Esophagus (tissue), 2 donors: ENCODE measurements around the gene RNU5B-1. TPM values are rescaled to one million over a fixed set of nuclear protein-coding genes. Genes with fewer than 3 reads are reported as not detected.

Experiments used
- H3K27ac ChIP-seq, 2 donors: one replicate each; pipeline ENCODE4 v1.5.1; 2013; ENCODE audit warnings: low read depth in 2 of 2, mild to moderate bottlenecking in 2 of 2, inconsistent platforms in 1 of 2, low read length in 1 of 2, moderate library complexity in 1 of 2
- H3K27me3 ChIP-seq, 2 donors: one replicate each; pipeline ENCODE4 v1.6.1; 2013; ENCODE audit warnings: low read length in 2 of 2, control low read depth in 1 of 2, mild to moderate bottlenecking in 1 of 2; ENCODE audit not compliant: insufficient read depth in 2 of 2, control insufficient read depth in 1 of 2
- H3K36me3 ChIP-seq, 2 donors: one replicate each; pipeline ENCODE4 v1.6.1; 2013; ENCODE audit warnings: low read length in 1 of 2; ENCODE audit not compliant: control insufficient read depth in 2 of 2, insufficient read depth in 2 of 2
- H3K4me1 ChIP-seq, 2 donors: one replicate each; pipeline ENCODE4 v1.6.1; 2013; ENCODE audit warnings: low read length in 1 of 2; ENCODE audit not compliant: control insufficient read depth in 2 of 2, insufficient read depth in 2 of 2
- H3K4me3 ChIP-seq, 2 donors: one replicate each; pipeline ENCODE4 v1.5.1; 2013; ENCODE audit warnings: low read length in 2 of 2, mild to moderate bottlenecking in 2 of 2, low read depth in 1 of 2, moderate library complexity in 1 of 2
- H3K9me3 ChIP-seq, 2 donors: one replicate each; pipeline ENCODE4 v1.6.1; 2013; ENCODE audit warnings: mild to moderate bottlenecking in 2 of 2, low read depth in 1 of 2, low read length in 1 of 2, moderate library complexity in 1 of 2; ENCODE audit not compliant: control insufficient read depth in 2 of 2, insufficient read depth in 1 of 2
- WGBS, 2 donors: extraction: QIAGEN DNeasy Blood & Tissue Kit; methylation state at CpG; one replicate each; pipeline ENCODE4 v1.1.7; 2013; 5-methylcytosine and 5-hydroxymethylcytosine counted together
- polyA plus RNA-seq, 2 donors: library from polyadenylated mRNA; stranded (reverse); fragments of 200-250 nt; gene quantifications; one replicate each; pipeline ENCODE4 v1.2.3, GENCODE V29; 2013
- donor health status: healthy with polysubstance abuse.
- donor health status: Bipolar disorder and iron deficiency.

RNU5B-1 gene
- polyA plus RNA-seq, 2 donors, result not detected

- Histone ChIP-seq H3K9me3 (no peaks in the 10 kb centered on the region), H3K4me3 (no peak overlapping the region), H3K27ac (no peak overlapping the region), H3K4me1 (no peaks in the 10 kb centered on the region), H3K27me3 (no peaks in the 10 kb centered on the region), H3K36me3 (no peaks in the 10 kb centered on the region)
- 72 to 77% methylated on average over 6 to 7 of the region's 7 CpGs for WGBS, 2 donors
These were observed 27.3 kb downstream of the RNU5B-1 start for GRCh38 chr15:65331811-65332210.

GRCh38 chr15:65332391-65333147 is 28.1 kb downstream of the RNU5B-1 start:
- H3K4me1 ChIP-seq, result no peaks in the 10 kb centered on the region
- no peaks in the 10 kb centered on the region for H3K36me3 ChIP-seq
- H3K27me3 ChIP-seq, result no peaks in the 10 kb centered on the region
- H3K4me3 ChIP-seq, result no peak overlapping the region
- H3K27ac ChIP-seq, result no peak overlapping the region
- no peaks in the 10 kb centered on the region for H3K9me3 ChIP-seq
- 78 to 81% methylated on average over 31 of the region's 31 CpGs for WGBS, 2 donors

- Histone ChIP-seq H3K4me3 (no peak overlapping the region), H3K4me1 (no peaks in the 10 kb centered on the region), H3K9me3 (no peaks in the 10 kb centered on the region), H3K36me3 (no peaks in the 10 kb centered on the region), H3K27ac (no peak overlapping the region), H3K27me3 (no peaks in the 10 kb centered on the region)
- WGBS, 2 donors, result 81 to 83% methylated on average over 16 of the region's 16 CpGs
These were observed 28.8 kb downstream of the RNU5B-1 start for GRCh38 chr15:65333148-65333820.

DNA sequence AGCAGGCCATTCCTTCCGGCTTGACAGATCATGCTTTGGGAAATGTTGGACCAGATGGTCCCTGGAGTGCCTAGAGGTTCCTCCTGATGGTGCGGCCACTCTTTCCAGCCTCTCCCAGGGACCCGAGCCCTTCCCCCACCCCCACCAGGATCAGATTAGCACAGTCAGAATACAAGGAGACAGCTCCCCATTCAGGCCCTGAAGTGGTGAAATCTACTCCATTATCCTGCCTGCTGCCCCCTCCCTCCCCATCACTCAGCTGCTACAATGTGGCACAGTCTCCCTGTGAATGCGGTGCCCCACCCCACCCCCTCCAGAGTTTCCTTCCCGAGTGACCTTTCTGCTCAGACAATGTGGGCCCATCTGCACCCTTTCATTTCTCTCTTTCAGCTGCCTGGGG is 29.4 kb downstream of the RNU5B-1 start:
- Histone ChIP-seq H3K27me3 (no peaks in the 10 kb centered on the region), H3K9me3 (no peaks in the 10 kb centered on the region), H3K27ac (no peak overlapping the region), H3K4me1 (no peaks in the 10 kb centered on the region), H3K36me3 (no peaks in the 10 kb centered on the region), H3K4me3 (no peak overlapping the region)
- WGBS, 2 donors, result 76 to 77% methylated on average over 5 of the region's 5 CpGs

DNA sequence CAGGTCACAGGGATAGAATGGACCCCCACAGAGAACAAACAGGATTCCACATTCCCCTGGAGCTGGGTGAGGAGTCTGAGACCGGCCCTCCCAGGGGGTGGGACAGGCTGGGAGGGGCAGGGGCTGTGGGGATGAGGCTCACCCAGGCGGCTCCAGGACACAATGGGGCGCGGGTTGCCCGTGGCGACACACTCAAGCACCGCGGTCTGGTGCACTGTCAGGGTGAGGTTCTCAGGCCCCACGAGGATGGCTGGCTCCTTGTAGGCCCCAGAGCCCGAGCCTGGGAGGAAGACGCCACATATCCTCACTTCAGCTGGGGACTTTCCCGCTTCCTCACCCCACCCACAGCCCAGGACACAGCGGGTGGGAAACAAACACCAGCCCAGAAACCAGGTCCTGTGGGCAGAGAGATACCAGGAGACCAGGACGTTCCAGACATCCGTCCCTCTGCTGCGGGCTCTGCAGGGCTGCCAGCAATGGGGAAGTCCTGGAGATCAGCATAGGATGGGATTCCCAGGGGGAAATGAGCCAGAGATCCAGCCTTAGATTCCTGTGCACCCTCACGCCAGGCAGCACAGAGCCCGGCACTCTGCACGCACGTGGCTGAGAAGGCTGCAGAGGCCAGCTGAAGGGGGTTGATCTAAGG is 30.2 kb downstream of the RNU5B-1 start:
- Histone ChIP-seq H3K4me3 (no peak overlapping the region), H3K27me3 (no peaks in the 10 kb centered on the region), H3K9me3 (no peaks in the 10 kb centered on the region), H3K27ac (no peak overlapping the region), H3K36me3 (no peaks in the 10 kb centered on the region), H3K4me1 (no peaks in the 10 kb centered on the region)
- 60 to 67% methylated on average over 20 of the region's 20 CpGs for WGBS, 2 donors

DNA sequence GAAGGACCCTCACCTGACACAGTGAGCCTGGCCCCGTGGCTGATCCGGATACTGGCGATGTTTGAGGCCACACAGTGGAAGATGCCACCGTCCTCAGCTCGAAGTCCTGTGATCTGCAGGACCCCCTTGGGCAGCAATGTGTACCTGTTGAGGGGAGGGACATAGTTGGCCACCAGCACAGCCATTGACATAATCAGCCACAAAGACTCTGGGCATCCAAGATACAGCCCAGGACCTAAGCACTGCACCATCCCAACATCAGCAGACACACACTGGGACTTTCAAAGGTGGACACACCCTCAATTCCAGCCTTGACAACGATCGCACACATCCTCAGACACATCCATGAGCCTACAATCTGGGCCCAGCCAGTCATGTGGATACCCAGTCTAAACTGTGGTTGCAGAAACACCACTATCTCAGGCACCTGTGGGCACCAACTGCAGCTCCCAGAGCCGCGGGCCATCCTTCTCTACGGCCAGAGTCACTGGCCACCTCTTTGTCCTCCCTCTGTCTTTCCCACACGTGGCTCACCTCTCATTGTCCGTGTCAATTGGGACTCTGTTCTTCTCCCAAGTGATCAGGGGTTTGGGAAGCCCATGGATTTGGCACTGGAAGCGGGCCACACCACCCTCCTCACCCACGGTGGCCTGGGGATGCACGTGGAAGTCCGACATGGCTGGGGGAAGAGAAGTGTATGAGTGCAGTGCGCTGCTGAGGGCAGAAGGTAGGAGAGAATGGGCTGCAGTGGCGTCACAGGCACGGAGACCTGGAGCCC is 31.0 kb downstream of the RNU5B-1 start:
- H3K9me3 ChIP-seq, result no peaks in the 10 kb centered on the region
- H3K4me1 ChIP-seq, result no peaks in the 10 kb centered on the region
- H3K27me3 ChIP-seq, result no peaks in the 10 kb centered on the region
- 86 to 90% methylated on average over 19 of the region's 19 CpGs for WGBS, 2 donors
- no peak overlapping the region for H3K4me3 ChIP-seq
- no peak overlapping the region for H3K27ac ChIP-seq
- no peaks in the 10 kb centered on the region for H3K36me3 ChIP-seq

GRCh38 chr15:65336493-65337435 is 32.3 kb downstream of the RNU5B-1 start:
- Histone ChIP-seq H3K27me3 (no peaks in the 10 kb centered on the region), H3K36me3 (no peaks in the 10 kb centered on the region), H3K27ac (no peak overlapping the region), H3K4me1 (no peaks in the 10 kb centered on the region), H3K4me3 (no peak overlapping the region), H3K9me3 (no peaks in the 10 kb centered on the region)
- WGBS, 2 donors, result 53 to 62% methylated on average over 21 of the region's 21 CpGs

DNA sequence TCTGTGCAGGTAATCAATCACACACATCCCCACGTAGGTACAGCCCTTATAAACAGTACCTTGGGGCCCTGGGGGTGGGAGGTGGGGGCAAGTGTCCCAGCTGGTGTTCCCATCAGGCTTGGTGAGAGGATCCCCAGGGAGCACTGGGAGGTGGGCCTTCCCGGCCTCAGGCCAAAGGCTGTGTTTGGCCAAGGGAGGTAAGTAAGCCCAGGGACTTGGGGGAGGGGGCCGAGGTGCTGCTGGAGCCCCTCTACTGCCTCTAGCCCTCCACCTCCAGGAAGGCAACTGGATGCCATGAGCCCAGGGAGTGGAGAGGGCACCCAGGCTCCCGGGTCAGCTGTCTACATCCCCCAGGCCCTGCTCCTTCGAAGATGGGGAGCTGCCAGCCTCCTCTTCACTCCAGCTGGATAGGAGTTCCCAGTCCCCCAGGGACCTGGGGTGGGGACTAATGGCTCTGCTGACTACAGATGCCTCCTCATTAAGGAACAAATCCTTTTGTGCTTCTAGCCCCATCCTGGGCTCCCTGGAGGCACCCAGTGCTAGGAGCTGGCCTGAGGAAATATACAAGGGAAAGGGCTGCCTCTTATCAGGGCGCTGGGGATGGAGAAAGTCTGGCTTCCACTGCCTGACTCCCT is 33.1 kb downstream of the RNU5B-1 start:
- no peak overlapping the region for H3K27ac ChIP-seq
- 56 to 69% methylated on average over 6 of the region's 6 CpGs for WGBS, 2 donors
- no peaks in the 10 kb centered on the region for H3K9me3 ChIP-seq
- H3K36me3 ChIP-seq, result no peaks in the 10 kb centered on the region
- H3K27me3 ChIP-seq, result no peaks in the 10 kb centered on the region
- H3K4me1 ChIP-seq, result no peaks in the 10 kb centered on the region
- H3K4me3 ChIP-seq, result no peak overlapping the region
